ENCODE measurements around the gene CENPE.
A peak's percentile ranks its signal among the peaks of the same experiment; 100 is the strongest.
"Not testable (repeated sequence)": the region's sequence is repeated elsewhere in the genome, so short reads cannot be mapped to it uniquely, and the experiment has no call there.

Gene CENPE, protein sequence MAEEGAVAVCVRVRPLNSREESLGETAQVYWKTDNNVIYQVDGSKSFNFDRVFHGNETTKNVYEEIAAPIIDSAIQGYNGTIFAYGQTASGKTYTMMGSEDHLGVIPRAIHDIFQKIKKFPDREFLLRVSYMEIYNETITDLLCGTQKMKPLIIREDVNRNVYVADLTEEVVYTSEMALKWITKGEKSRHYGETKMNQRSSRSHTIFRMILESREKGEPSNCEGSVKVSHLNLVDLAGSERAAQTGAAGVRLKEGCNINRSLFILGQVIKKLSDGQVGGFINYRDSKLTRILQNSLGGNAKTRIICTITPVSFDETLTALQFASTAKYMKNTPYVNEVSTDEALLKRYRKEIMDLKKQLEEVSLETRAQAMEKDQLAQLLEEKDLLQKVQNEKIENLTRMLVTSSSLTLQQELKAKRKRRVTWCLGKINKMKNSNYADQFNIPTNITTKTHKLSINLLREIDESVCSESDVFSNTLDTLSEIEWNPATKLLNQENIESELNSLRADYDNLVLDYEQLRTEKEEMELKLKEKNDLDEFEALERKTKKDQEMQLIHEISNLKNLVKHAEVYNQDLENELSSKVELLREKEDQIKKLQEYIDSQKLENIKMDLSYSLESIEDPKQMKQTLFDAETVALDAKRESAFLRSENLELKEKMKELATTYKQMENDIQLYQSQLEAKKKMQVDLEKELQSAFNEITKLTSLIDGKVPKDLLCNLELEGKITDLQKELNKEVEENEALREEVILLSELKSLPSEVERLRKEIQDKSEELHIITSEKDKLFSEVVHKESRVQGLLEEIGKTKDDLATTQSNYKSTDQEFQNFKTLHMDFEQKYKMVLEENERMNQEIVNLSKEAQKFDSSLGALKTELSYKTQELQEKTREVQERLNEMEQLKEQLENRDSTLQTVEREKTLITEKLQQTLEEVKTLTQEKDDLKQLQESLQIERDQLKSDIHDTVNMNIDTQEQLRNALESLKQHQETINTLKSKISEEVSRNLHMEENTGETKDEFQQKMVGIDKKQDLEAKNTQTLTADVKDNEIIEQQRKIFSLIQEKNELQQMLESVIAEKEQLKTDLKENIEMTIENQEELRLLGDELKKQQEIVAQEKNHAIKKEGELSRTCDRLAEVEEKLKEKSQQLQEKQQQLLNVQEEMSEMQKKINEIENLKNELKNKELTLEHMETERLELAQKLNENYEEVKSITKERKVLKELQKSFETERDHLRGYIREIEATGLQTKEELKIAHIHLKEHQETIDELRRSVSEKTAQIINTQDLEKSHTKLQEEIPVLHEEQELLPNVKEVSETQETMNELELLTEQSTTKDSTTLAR (N-terminal part only)

GRCh38 chr4:103198111-103198765 lies at the start of gene CENPE:
Gene CENPE (minus strand): TSS chr4:103198343. CDS start chr4:103198319, 24 bp downstream.
- Histone ChIP-seq H3K36me3 (ENCODE audit: control insufficient read depth, insufficient read depth, low read length) (no peaks in the 10 kb centered on the region), H3K27me3 (ENCODE audit: control insufficient read depth, insufficient read depth, low read length) (no peaks in the 10 kb centered on the region), H3K4me1 (ENCODE audit: control insufficient read depth, insufficient read depth, low read length) (peaks cover 6% of the 10 kb centered on the region), H3K27ac (ENCODE audit: low read depth, low read length) (peak within 1 kb of the TSS; percentile 50), H3K4me3 (ENCODE audit: low read length) (peak within 1 kb of the TSS; percentile 91), H3K9ac (ENCODE audit: low read length) (peak within 1 kb of the TSS; percentile 63)

GRCh38 chr4:103244251-103244650 lies 46.1 kb upstream of the CENPE start:
- Histone ChIP-seq H3K36me3 (ENCODE audit: control insufficient read depth, insufficient read depth, low read length) (no peaks in the 10 kb centered on the region), H3K9ac (ENCODE audit: low read length) (no peak overlapping the region), H3K4me3 (ENCODE audit: low read length) (no peak overlapping the region), H3K4me1 (ENCODE audit: control insufficient read depth, insufficient read depth, low read length) (no peaks in the 10 kb centered on the region), H3K27ac (ENCODE audit: low read depth, low read length) (no peak overlapping the region), H3K27me3 (ENCODE audit: control insufficient read depth, insufficient read depth, low read length) (no peaks in the 10 kb centered on the region)

- not testable (repeated sequence) for H3K27ac ChIP-seq (ENCODE audit: low read depth, low read length); H3K36me3 ChIP-seq (ENCODE audit: control insufficient read depth, insufficient read depth, low read length); H3K27me3 ChIP-seq (ENCODE audit: control insufficient read depth, insufficient read depth, low read length); H3K9ac ChIP-seq (ENCODE audit: low read length); H3K4me1 ChIP-seq (ENCODE audit: control insufficient read depth, insufficient read depth, low read length); H3K4me3 ChIP-seq (ENCODE audit: low read length)
These were observed 32.8 kb upstream of the CENPE start for GRCh38 chr4:103230938-103231337.

DNA sequence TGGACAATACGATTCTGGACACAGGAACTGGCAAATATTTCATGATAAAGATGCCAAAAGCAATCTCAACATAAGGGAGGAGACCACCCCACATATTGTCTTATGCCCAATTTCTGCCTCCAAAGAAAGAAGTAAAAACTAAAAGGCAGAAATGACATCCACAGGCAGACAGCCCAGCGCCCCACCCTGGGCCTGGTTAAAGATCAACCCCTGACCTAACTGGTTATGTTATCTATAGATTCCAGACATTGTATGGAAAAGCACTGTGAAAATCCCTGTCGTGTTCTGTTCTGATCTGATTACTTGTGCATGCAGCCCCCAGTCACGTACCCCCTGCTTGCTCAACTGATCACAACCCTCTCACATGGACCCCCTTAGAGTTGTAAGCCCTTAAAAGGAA lies 25.4 kb upstream of the CENPE start:
- H3K9ac ChIP-seq (ENCODE audit: low read length); H3K4me3 ChIP-seq (ENCODE audit: low read length); H3K27me3 ChIP-seq (ENCODE audit: control insufficient read depth, insufficient read depth, low read length); H3K27ac ChIP-seq (ENCODE audit: low read depth, low read length); H3K36me3 ChIP-seq (ENCODE audit: control insufficient read depth, insufficient read depth, low read length); H3K4me1 ChIP-seq (ENCODE audit: control insufficient read depth, insufficient read depth, low read length): not testable (repeated sequence)

DNA sequence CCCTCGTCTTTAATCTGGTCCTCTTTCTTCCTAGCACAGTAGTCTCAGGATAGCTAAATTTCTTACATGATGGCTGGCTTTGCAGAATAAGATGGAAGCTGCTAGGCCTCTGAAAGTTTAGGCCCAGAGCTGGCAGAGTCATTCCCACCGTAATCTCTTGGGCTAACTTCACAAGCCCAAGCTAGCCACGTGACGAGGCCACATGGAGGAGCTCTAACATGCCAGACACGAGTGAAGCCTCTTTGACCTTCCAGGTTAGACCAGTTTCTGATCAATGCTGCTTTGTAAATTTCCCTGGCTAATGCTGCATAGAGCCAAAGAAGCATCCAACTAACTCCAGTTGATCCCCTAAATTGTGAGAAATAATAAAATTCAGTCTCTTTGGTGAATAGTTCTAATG lies 9.5 kb upstream of the CENPE start:
- Histone ChIP-seq H3K4me1 (ENCODE audit: control insufficient read depth, insufficient read depth, low read length) (no peaks in the 10 kb centered on the region), H3K9ac (ENCODE audit: low read length) (no peak overlapping the region), H3K4me3 (ENCODE audit: low read length) (no peak overlapping the region), H3K27me3 (ENCODE audit: control insufficient read depth, insufficient read depth, low read length) (no peaks in the 10 kb centered on the region), H3K36me3 (ENCODE audit: control insufficient read depth, insufficient read depth, low read length) (no peaks in the 10 kb centered on the region), H3K27ac (ENCODE audit: low read depth, low read length) (no peak overlapping the region)

GRCh38 chr4:103204111-103204510 lies 6.0 kb upstream of the CENPE start:
- H3K27ac ChIP-seq (ENCODE audit: low read depth, low read length), result no peak overlapping the region
- H3K9ac ChIP-seq (ENCODE audit: low read length), result no peak overlapping the region
- no peaks in the 10 kb centered on the region for H3K36me3 ChIP-seq (ENCODE audit: control insufficient read depth, insufficient read depth, low read length)
- H3K27me3 ChIP-seq (ENCODE audit: control insufficient read depth, insufficient read depth, low read length), result no peaks in the 10 kb centered on the region
- no peaks in the 10 kb centered on the region for H3K4me1 ChIP-seq (ENCODE audit: control insufficient read depth, insufficient read depth, low read length)
- H3K4me3 ChIP-seq (ENCODE audit: low read length), result no peak overlapping the region

GRCh38 chr4:103201724-103202123 lies 3.6 kb upstream of the CENPE start:
- H3K4me1 ChIP-seq (ENCODE audit: control insufficient read depth, insufficient read depth, low read length), result peaks cover 6% of the 10 kb centered on the region
- H3K36me3 ChIP-seq (ENCODE audit: control insufficient read depth, insufficient read depth, low read length), result no peaks in the 10 kb centered on the region
- no peak overlapping the region for H3K9ac ChIP-seq (ENCODE audit: low read length)
- H3K27ac ChIP-seq (ENCODE audit: low read depth, low read length), result no peak overlapping the region
- H3K27me3 ChIP-seq (ENCODE audit: control insufficient read depth, insufficient read depth, low read length), result no peaks in the 10 kb centered on the region
- no peak overlapping the region for H3K4me3 ChIP-seq (ENCODE audit: low read length)

DNA sequence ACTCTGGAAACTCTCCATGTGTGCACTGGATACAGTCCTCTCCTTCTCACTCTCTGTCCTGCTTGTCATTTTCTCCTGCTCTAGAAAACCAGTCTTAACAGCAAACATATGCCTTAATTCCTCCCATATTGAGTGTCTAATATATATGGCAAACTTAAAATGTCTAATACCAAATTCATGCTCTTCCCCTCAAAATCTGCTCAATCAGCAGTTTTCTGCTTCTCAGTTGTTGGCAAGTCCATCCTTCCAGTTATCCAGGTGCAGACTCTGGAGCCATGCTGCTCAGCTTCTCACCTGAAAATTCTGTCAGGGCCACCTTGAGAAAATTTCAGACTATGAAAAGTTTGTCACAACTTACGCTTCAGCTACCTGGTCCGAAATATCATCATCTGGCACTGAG lies 3.1 kb upstream of the CENPE start:
- Histone ChIP-seq H3K4me3 (ENCODE audit: low read length) (no peak overlapping the region), H3K27ac (ENCODE audit: low read depth, low read length) (no peak overlapping the region), H3K9ac (ENCODE audit: low read length) (no peak overlapping the region), H3K36me3 (ENCODE audit: control insufficient read depth, insufficient read depth, low read length) (no peaks in the 10 kb centered on the region), H3K27me3 (ENCODE audit: control insufficient read depth, insufficient read depth, low read length) (no peaks in the 10 kb centered on the region), H3K4me1 (ENCODE audit: control insufficient read depth, insufficient read depth, low read length) (peaks cover 6% of the 10 kb centered on the region)

DNA sequence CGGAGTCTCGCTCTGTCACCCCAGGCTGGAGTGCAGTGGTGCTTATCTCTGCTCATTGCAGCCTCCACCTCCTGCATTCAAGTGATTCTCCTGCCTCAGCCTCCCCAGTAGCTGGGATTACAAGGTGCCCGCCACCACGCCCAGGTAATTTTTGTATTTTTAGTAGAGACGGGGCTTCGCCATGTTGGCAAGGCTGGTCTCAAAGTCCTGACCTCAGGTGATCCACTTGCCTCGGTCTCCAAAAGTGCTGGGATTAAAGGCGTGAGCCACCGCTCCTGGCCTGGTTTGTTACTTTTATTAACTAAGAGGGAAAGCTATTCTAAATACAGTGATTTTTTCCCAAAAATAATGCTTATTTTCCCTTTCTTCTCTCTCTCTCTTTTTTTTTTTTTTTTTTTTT lies 866 bp upstream of the CENPE start:
- H3K27me3 ChIP-seq (ENCODE audit: control insufficient read depth, insufficient read depth, low read length), result no peaks in the 10 kb centered on the region
- peak overlapping the region; percentile 91 for H3K4me3 ChIP-seq (ENCODE audit: low read length)
- H3K36me3 ChIP-seq (ENCODE audit: control insufficient read depth, insufficient read depth, low read length), result no peaks in the 10 kb centered on the region
- no peak overlapping the region for H3K9ac ChIP-seq (ENCODE audit: low read length)
- no peak overlapping the region for H3K27ac ChIP-seq (ENCODE audit: low read depth, low read length)
- peaks cover 6% of the 10 kb centered on the region for H3K4me1 ChIP-seq (ENCODE audit: control insufficient read depth, insufficient read depth, low read length)

DNA sequence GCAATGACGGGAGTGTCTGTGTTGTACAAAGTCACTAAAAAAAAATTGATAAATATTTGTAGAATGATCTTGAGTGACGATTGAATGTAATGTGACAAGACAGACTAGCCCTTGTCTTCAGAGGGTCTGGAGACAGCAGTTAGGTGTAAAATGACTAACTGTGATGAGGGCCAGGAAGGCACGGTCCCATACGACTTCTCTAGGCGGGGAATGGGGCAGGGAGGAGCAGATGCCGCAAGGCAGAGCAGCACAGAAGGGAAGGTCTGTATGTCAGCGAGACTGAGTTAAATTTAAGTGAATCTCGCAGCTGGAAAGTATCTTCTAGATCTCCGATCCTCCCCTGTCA lies 405 bp downstream of the CENPE start:
- H3K4me3 ChIP-seq (ENCODE audit: low read length), result peak overlapping the region; percentile 91
- H3K36me3 ChIP-seq (ENCODE audit: control insufficient read depth, insufficient read depth, low read length), result no peaks in the 10 kb centered on the region
- H3K9ac ChIP-seq (ENCODE audit: low read length), result peak overlapping the region; percentile 51
- no peaks in the 10 kb centered on the region for H3K27me3 ChIP-seq (ENCODE audit: control insufficient read depth, insufficient read depth, low read length)
- peak overlapping the region; percentile 50 for H3K27ac ChIP-seq (ENCODE audit: low read depth, low read length)
- peaks cover 6% of the 10 kb centered on the region for H3K4me1 ChIP-seq (ENCODE audit: control insufficient read depth, insufficient read depth, low read length)

DNA sequence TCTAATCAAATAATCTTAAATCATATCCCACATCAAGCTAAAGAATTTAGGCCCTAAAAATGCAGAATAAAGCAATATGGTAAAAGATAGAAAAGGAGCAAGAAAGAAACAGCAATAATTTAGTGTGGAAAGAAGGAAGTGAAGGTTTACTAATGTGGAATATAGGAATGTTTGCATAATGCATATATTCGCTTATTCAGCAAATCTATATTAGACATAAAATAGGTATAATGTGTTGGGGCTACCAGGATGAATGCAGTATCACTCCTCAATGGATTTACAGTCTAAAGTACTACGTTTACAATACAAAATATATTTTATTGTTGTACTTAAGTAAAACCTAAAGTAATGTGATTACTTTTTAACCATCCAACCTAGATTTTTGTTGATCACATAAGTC lies 4.7 kb downstream of the CENPE start:
- H3K4me1 ChIP-seq (ENCODE audit: control insufficient read depth, insufficient read depth, low read length), result peaks cover 6% of the 10 kb centered on the region
- no peak overlapping the region for H3K9ac ChIP-seq (ENCODE audit: low read length)
- H3K27me3 ChIP-seq (ENCODE audit: control insufficient read depth, insufficient read depth, low read length), result no peaks in the 10 kb centered on the region
- no peaks in the 10 kb centered on the region for H3K36me3 ChIP-seq (ENCODE audit: control insufficient read depth, insufficient read depth, low read length)
- H3K4me3 ChIP-seq (ENCODE audit: low read length), result no peak overlapping the region
- H3K27ac ChIP-seq (ENCODE audit: low read depth, low read length), result no peak overlapping the region

GRCh38 chr4:103171006-103171405 lies 27.1 kb downstream of the CENPE start:
- no peaks in the 10 kb centered on the region for H3K36me3 ChIP-seq (ENCODE audit: control insufficient read depth, insufficient read depth, low read length)
- H3K4me1 ChIP-seq (ENCODE audit: control insufficient read depth, insufficient read depth, low read length), result no peaks in the 10 kb centered on the region
- H3K27me3 ChIP-seq (ENCODE audit: control insufficient read depth, insufficient read depth, low read length), result no peaks in the 10 kb centered on the region
- H3K4me3 ChIP-seq (ENCODE audit: low read length), result no peak overlapping the region
- no peak overlapping the region for H3K27ac ChIP-seq (ENCODE audit: low read depth, low read length)
- no peak overlapping the region for H3K9ac ChIP-seq (ENCODE audit: low read length)

Data from rectal smooth muscle tissue (tissue), 1 donor.